Fibroblast of lung (primary cell): Measurements from ENCODE around the gene CEACAM18. TPM values are rescaled to one million over a fixed set of nuclear protein-coding genes. Genes with fewer than 3 reads are reported as not detected.
"Not testable (repeated sequence)": the region's sequence is repeated elsewhere in the genome, so short reads cannot be mapped to it uniquely, and the experiment has no call there.

Source experiments
- DNase-seq, 2 donors: peaks; one replicate each; pipeline versions ENCODE4 v3.0.0 to v3.0.0-alpha.2; 2010; ENCODE audit warnings: low read depth in 2 of 2
- H2AFZ ChIP-seq: 2 replicates; pipeline ENCODE4 v1.5.1; 2012; ENCODE audit warnings: low read length, control low read depth, inconsistent platforms
- H3K27ac ChIP-seq: 2 replicates; pipeline ENCODE4 v1.5.1; 2011; ENCODE audit warnings: low read length, control low read depth; ENCODE audit not compliant: insufficient read depth
- H3K27me3 ChIP-seq: 2 replicates; pipeline ENCODE4 v1.5.1; 2011; ENCODE audit warnings: mild to moderate bottlenecking, low read length; ENCODE audit not compliant: control insufficient read depth, insufficient read depth
- H3K36me3 ChIP-seq: 2 replicates; pipeline ENCODE4 v1.5.1; 2011; ENCODE audit warnings: low read length; ENCODE audit not compliant: control insufficient read depth, insufficient read depth
- H3K4me1 ChIP-seq: 2 replicates; pipeline ENCODE4 v1.5.1; 2011; ENCODE audit warnings: low read length; ENCODE audit not compliant: control insufficient read depth, insufficient read depth; ENCODE audit errors: extremely low read depth
- H3K4me2 ChIP-seq: 2 replicates; pipeline ENCODE4 v1.5.1; 2011; ENCODE audit warnings: low read length, control low read depth; ENCODE audit not compliant: insufficient read depth; ENCODE audit errors: extremely low read depth
- H3K4me3 ChIP-seq, 4 experiments: fragments of 200-600 bp in 1 of 4; sonication (generic) in 1 of 4; replicated peaks in 1 of 4; 2 replicates each; pipeline ENCODE4 v1.5.1; 2011 to 2016; ENCODE audit warnings: low read length in 4 of 4, low read depth in 3 of 4, mild to moderate bottlenecking in 3 of 4, control low read depth in 2 of 4, inconsistent platforms in 1 of 4, mixed read lengths in 1 of 4; ENCODE audit not compliant: insufficient read depth in 1 of 4; ENCODE audit errors: control extremely low read depth in 1 of 4
- H3K79me2 ChIP-seq: 2 replicates; pipeline ENCODE4 v1.5.1; 2012; ENCODE audit warnings: mild to moderate bottlenecking, low read length, inconsistent platforms; ENCODE audit not compliant: control insufficient read depth, insufficient read depth
- H3K9ac ChIP-seq: 2 replicates; pipeline ENCODE4 v1.5.1; 2011; ENCODE audit warnings: mild to moderate bottlenecking, low read length, control low read depth; ENCODE audit not compliant: insufficient read depth
- H3K9me3 ChIP-seq: 2 replicates; pipeline ENCODE4 v1.5.1; 2012; ENCODE audit warnings: low read depth, low read length; ENCODE audit not compliant: control insufficient read depth, insufficient read depth
- H4K20me1 ChIP-seq: 2 replicates; pipeline ENCODE4 v1.5.1; 2011; ENCODE audit warnings: low read length; ENCODE audit not compliant: control insufficient read depth, insufficient read depth; ENCODE audit errors: extremely low read depth
- EZH2 ChIP-seq: IDR thresholded peaks from 2 replicates; pipeline ENCODE4 v1.5.1; 2012; ENCODE audit warnings: low read length, control low read depth, mild to moderate bottlenecking; ENCODE audit errors: missing control alignments
- polyA plus RNA-seq, 2 donors: library from polyadenylated mRNA; depleted of rRNA in 1 of 2; stranded (reverse) in 1 of 2; unstranded in 1 of 2; fragments of >200 nt; gene quantifications; 2 replicates each; pipeline ENCODE4 v1.2.1, GENCODE V29; 2011 to 2012; ENCODE audit warnings: missing spikeins in 1 of 2
- total RNA-seq: library from RNA; depleted of rRNA; stranded (reverse); fragments of >200 nt; gene quantifications from 2 replicates; pipeline ENCODE4 v1.2.1, GENCODE V29; 2014
- TF ChIP-seq, protein P1 (sequence below), 2 donors: IDR thresholded peaks in 1 of 2; conservative IDR thresholded peaks in 1 of 2; 1 replicate in 1 of 2; 2 replicates in 1 of 2; pipeline ENCODE4 v1.5.1; 2011 to 2012; ENCODE audit warnings: low read length in 2 of 2, control low read depth in 1 of 2, inconsistent platforms in 1 of 2, low read depth in 1 of 2, mild to moderate bottlenecking in 1 of 2

Gene CEACAM18
- total and polyA plus RNA-seq, 2 donors (not counting 1 experiment from before 2014, with no cell fraction given) = not detected

DNA sequence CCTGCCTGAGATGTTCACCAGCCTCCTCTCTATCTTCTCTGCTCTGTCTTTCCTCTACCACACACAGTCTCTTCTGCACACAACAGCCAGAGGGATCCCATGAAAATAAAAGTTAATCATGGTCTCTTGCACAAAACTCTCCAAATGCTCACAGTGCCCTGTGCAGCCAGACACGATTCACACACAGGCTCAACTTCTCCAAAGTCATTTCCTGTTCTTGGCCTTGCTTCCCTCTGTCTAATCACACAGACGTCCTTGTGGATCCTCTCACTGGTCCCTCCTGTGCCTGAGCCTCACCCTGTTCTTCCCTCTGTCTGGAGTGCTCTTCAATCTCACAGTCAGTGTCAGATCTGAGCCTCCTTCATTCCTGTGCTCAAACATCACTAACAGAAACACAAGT is 15.4 kb downstream of the CEACAM18 start:
- no peaks in the 10 kb centered on the region for H4K20me1 ChIP-seq
- no peaks in the 10 kb centered on the region for H3K79me2 ChIP-seq
- no peak overlapping the region for H3K4me2 ChIP-seq
- H3K9me3 ChIP-seq = no peaks in the 10 kb centered on the region
- no peak overlapping the region for H3K9ac ChIP-seq
- DNase-seq = no peak
- no peaks in the 10 kb centered on the region for H3K36me3 ChIP-seq
- no peak overlapping the region for H3K27ac ChIP-seq
- no peak overlapping the region for H3K4me3 ChIP-seq
- TF ChIP-seq, protein P1, sequence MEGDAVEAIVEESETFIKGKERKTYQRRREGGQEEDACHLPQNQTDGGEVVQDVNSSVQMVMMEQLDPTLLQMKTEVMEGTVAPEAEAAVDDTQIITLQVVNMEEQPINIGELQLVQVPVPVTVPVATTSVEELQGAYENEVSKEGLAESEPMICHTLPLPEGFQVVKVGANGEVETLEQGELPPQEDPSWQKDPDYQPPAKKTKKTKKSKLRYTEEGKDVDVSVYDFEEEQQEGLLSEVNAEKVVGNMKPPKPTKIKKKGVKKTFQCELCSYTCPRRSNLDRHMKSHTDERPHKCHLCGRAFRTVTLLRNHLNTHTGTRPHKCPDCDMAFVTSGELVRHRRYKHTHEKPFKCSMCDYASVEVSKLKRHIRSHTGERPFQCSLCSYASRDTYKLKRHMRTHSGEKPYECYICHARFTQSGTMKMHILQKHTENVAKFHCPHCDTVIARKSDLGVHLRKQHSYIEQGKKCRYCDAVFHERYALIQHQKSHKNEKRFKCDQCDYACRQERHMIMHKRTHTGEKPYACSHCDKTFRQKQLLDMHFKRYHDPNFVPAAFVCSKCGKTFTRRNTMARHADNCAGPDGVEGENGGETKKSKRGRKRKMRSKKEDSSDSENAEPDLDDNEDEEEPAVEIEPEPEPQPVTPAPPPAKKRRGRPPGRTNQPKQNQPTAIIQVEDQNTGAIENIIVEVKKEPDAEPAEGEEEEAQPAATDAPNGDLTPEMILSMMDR (conservative IDR thresholded peaks at IDR 0.05 in 1 of 2, IDR thresholded peaks at IDR 0.05 in 1 of 2; ENCODE audit: low read depth in 1 of 2, low read length in 2 of 2) = no peak
- no peak for TF ChIP-seq EZH2
- no peaks in the 10 kb centered on the region for H3K4me1 ChIP-seq
- no peak overlapping the region for H2AFZ ChIP-seq
- no peaks in the 10 kb centered on the region for H3K27me3 ChIP-seq

DNA sequence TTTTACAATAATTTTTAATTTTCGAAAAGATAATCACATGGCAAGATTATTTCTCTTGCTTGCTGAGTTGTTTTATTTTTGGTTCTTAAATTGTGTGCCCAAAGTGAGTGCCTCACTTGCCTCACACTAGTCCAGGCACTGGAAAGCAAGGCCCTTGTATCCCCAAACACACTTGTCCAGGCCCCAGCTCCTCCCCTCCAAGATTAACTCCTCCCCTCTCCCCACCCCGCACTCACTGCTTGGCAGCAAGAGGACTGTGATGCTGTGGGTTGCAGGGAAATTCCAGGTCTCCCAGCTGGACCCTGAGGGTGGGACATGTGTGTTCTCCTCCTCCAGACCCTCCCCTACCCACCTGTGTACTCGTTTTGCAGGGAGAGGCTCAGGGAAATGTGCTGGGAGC is 19.3 kb downstream of the CEACAM18 start:
- H3K4me3 ChIP-seq = no peak overlapping the region
- DNase-seq = no peak
- no peak overlapping the region for H3K4me2 ChIP-seq
- no peaks in the 10 kb centered on the region for H3K36me3 ChIP-seq
- no peak overlapping the region for H3K9ac ChIP-seq
- no peaks in the 10 kb centered on the region for H4K20me1 ChIP-seq
- TF ChIP-seq, protein P1 (conservative IDR thresholded peaks at IDR 0.05 in 1 of 2, IDR thresholded peaks at IDR 0.05 in 1 of 2; ENCODE audit: low read depth in 1 of 2, low read length in 2 of 2) = no peak
- no peak for TF ChIP-seq EZH2
- H2AFZ ChIP-seq = no peak overlapping the region
- no peaks in the 10 kb centered on the region for H3K4me1 ChIP-seq
- no peak overlapping the region for H3K27ac ChIP-seq
- no peaks in the 10 kb centered on the region for H3K79me2 ChIP-seq
- no peaks in the 10 kb centered on the region for H3K27me3 ChIP-seq
- H3K9me3 ChIP-seq = no peaks in the 10 kb centered on the region

DNA sequence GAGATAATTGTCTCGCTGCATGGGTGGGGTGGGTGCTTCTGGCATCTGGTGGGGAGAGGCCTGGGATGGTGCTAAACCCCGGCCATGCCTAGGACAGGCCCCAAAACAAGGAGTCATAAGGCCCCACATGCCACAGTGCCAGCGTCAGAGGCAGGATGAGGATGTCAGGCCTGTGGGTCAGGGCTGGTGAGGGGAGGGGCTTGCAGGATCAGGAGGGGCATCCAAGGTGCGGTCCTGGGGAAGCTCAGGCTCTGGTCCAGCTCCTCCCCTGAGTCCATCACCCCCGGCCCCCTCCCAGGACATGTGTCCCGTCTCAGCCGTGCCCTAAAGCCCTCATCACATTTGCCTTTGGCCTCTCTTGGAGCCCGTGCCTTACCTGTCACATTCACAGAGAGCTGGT is 22.6 kb downstream of the CEACAM18 start:
- H3K36me3 ChIP-seq, H2AFZ ChIP-seq, H3K4me1 ChIP-seq, H3K79me2 ChIP-seq, H3K9me3 ChIP-seq, H3K4me2 ChIP-seq, DNase-seq, H3K9ac ChIP-seq, H4K20me1 ChIP-seq, H3K27me3 ChIP-seq, H3K4me3 ChIP-seq, H3K27ac ChIP-seq: not testable (repeated sequence)
